ENCODE measurements around the gene SELP.

The SELP gene

DNA sequence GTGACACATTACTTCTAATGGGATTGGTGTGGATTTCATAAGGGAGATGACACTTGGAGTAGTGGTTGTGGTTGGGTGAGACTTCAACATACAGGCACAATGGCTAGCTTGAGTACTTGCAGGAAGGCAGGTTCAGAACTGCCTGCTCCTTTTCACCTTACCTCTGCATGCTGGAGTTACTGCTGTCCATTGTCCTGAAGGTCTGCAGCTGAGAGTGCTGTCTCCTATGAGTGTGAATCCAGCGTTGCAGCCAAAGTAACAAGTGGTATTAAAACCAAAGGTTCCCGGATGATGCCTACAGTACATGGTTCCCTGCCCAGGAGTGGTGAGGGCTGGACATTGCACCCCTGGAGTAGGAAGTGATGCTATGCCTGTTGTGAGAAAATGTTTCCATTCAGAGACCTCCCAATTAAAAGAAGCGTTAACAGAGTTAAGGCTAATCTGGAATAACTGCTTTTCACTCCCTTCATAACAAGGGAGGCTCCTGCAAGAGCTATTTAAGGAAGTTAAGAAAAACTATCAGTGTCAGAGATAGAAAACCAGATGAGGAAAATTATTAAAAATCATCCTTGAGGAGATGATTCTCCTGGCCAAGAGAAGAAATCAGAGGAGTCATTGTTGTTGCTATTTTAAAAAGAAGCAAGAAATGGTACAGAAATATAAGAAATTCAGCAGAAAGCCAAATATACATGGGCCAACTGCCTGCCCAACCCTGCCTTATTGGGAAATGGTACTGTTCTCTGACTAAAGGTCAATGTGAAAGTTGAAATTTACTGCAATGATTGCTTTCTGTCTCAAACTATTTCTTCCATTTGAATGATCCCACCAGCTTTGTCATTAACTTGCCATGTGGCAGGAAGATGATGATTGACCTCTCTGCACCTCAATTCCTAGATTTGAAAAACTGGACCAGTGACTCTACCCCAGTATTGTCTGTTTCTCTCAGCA lies 33.9 kb downstream of the SELP start:
- 52 to 53% methylated on average over 3 of the region's 3 CpGs for WGBS, 2 experiments
- H3K4me3 ChIP-seq (ENCODE audit: insufficient read depth, low read depth, low read length), result no peak overlapping the region

DNA sequence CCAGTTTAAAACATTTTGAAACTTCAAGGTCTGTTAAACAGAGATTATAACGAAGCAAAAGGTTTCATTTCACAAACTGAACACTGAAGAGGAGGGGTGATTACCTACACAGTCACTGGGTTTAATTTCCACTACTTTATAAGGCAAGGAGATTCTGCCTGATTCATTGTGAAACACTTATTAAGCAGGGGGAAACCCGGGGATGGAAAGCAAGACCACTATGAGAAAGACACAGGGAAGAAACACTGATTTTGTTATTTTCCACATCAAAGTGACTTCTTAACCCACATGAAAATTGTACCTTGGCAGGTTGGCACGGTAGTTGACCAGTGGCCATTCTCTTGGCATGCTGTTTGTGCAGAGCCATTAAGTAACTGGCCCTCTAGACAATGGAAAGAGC lies 35.5 kb downstream of the SELP start:
- WGBS, 2 experiments, result 72 to 74% methylated on average over 3 of the region's 3 CpGs
- Histone ChIP-seq H3K4me3 (ENCODE audit: insufficient read depth, low read depth, low read length) (no peak overlapping the region), H3K27me3 (ENCODE audit: control insufficient read depth, insufficient read depth, low read length, poor library complexity, severe bottlenecking) (peaks cover 3% of the 10 kb centered on the region)

More for the DNA sequence above, 33.9 kb downstream of the SELP start:
- Histone ChIP-seq H3K4me1 (ENCODE audit: control insufficient read depth, insufficient read depth, low read length) (no peaks in the 10 kb centered on the region), H3K27me3 (ENCODE audit: control insufficient read depth, insufficient read depth, low read length, poor library complexity, severe bottlenecking) (peaks cover 3% of the 10 kb centered on the region), H3K27ac (ENCODE audit: insufficient read depth, low read depth, low read length, poor library complexity, severe bottlenecking) (no peak overlapping the region), H3K9me3 (ENCODE audit: control insufficient read depth, low read length) (no peaks in the 10 kb centered on the region), H3K36me3 (ENCODE audit: control insufficient read depth, insufficient read depth, low read length) (no peaks in the 10 kb centered on the region)

DNA sequence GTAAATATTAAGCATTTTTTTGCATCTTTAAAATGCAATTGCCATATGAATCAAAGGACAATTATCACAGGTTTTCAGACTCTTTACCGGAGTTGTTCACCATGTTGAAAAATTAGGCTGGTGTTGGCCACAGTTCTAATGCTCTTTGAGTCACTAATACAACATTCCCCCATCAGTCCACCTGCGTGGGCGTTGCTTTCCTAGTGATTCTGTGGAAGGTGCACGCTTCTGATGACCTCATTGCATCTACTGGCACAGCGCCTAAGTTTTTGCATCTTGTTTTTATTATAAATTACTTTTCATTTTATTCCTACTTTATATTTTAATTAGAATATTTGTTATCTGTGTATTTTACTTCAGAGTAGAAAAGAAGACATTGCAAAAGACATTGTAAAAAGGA lies 39.0 kb downstream of the SELP start:
- Histone ChIP-seq H3K9me3 (ENCODE audit: control insufficient read depth, low read length) (no peaks in the 10 kb centered on the region), H3K27ac (ENCODE audit: insufficient read depth, low read depth, low read length, poor library complexity, severe bottlenecking) (no peak overlapping the region), H3K4me3 (ENCODE audit: insufficient read depth, low read depth, low read length) (no peak overlapping the region), H3K36me3 (ENCODE audit: control insufficient read depth, insufficient read depth, low read length) (no peaks in the 10 kb centered on the region), H3K27me3 (ENCODE audit: control insufficient read depth, insufficient read depth, low read length, poor library complexity, severe bottlenecking) (peaks cover 5% of the 10 kb centered on the region), H3K4me1 (ENCODE audit: control insufficient read depth, insufficient read depth, low read length) (peaks cover 4% of the 10 kb centered on the region)
- 92 to 94% methylated on average over 4 of the region's 5 CpGs for whole genome bisulfite sequencing, 2 experiments

More for the DNA sequence above, 35.5 kb downstream of the SELP start:
- Histone ChIP-seq H3K36me3 (ENCODE audit: control insufficient read depth, insufficient read depth, low read length) (no peaks in the 10 kb centered on the region), H3K4me1 (ENCODE audit: control insufficient read depth, insufficient read depth, low read length) (no peaks in the 10 kb centered on the region), H3K9me3 (ENCODE audit: control insufficient read depth, low read length) (no peaks in the 10 kb centered on the region), H3K27ac (ENCODE audit: insufficient read depth, low read depth, low read length, poor library complexity, severe bottlenecking) (no peak overlapping the region)

DNA sequence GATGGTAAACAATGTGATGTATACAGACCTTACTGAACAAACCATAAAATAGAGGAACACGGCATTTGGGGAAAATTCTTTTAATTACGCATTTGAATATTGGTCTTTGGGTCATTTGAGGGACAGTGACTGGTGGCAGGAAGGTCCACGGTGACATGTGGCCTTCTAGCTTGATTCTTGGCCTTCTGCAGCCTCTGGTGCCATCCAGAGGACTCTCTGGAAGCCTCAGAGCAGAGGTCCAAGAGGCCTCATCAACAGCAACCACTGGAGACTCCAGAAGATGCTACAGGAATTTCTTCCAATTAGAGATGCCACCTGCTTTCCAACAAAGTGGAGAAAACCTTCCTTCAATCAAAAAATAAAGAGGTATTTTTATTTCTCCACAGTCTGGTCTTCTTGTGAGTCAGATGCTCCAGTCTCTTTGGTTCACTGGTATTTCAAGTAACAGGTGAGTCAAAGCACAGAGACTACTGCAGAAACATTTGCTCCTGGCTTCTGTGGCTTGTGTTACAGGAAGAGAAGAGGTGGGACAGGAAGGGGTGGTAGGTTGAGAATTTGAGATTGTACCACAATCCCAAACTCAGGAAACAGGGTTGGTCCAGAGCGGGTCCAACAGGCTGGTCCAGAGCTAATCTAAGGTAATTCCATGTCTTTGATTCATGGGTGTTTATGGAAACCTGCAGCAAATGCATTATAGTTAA lies 41.0 kb downstream of the SELP start:
- 84 to 88% methylated on average over 4 of the region's 4 CpGs for WGBS, 2 experiments
- Histone ChIP-seq H3K27ac (ENCODE audit: insufficient read depth, low read depth, low read length, poor library complexity, severe bottlenecking) (no peak overlapping the region), H3K9me3 (ENCODE audit: control insufficient read depth, low read length) (no peaks in the 10 kb centered on the region)

DNA sequence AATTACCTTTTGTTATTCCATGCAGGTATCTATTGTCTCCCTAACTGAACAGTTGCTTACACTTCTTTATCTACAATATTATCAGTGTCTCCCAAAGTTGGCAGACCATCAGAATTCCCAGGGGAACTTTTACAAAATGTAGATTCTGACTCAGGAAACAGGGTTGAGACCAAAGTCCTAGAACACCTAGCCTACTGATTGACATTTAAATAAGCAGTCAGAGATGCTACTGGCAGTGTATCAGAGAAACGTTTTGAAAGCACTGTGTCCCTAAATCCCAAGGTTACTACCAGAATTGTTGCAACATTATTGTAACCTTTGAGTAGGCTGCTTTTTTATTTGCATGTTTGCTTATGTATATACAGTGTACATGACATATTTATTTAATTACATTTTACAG lies 41.8 kb downstream of the SELP start:
- Histone ChIP-seq H3K4me1 (ENCODE audit: control insufficient read depth, insufficient read depth, low read length) (peaks cover 4% of the 10 kb centered on the region), H3K27me3 (ENCODE audit: control insufficient read depth, insufficient read depth, low read length, poor library complexity, severe bottlenecking) (peaks cover 8% of the 10 kb centered on the region), H3K9me3 (ENCODE audit: control insufficient read depth, low read length) (no peaks in the 10 kb centered on the region), H3K36me3 (ENCODE audit: control insufficient read depth, insufficient read depth, low read length) (no peaks in the 10 kb centered on the region), H3K4me3 (ENCODE audit: insufficient read depth, low read depth, low read length) (no peak overlapping the region), H3K27ac (ENCODE audit: insufficient read depth, low read depth, low read length, poor library complexity, severe bottlenecking) (no peak overlapping the region)
- 60% methylated on average over 1 of the region's 1 CpG for WGBS, 2 experiments

More for the DNA sequence above, 41.0 kb downstream of the SELP start:
- H3K36me3 ChIP-seq (ENCODE audit: control insufficient read depth, insufficient read depth, low read length), result no peaks in the 10 kb centered on the region
- peaks cover 8% of the 10 kb centered on the region for H3K27me3 ChIP-seq (ENCODE audit: control insufficient read depth, insufficient read depth, low read length, poor library complexity, severe bottlenecking)
- no peak overlapping the region for H3K4me3 ChIP-seq (ENCODE audit: insufficient read depth, low read depth, low read length)
- peaks cover 4% of the 10 kb centered on the region for H3K4me1 ChIP-seq (ENCODE audit: control insufficient read depth, insufficient read depth, low read length)

DNA sequence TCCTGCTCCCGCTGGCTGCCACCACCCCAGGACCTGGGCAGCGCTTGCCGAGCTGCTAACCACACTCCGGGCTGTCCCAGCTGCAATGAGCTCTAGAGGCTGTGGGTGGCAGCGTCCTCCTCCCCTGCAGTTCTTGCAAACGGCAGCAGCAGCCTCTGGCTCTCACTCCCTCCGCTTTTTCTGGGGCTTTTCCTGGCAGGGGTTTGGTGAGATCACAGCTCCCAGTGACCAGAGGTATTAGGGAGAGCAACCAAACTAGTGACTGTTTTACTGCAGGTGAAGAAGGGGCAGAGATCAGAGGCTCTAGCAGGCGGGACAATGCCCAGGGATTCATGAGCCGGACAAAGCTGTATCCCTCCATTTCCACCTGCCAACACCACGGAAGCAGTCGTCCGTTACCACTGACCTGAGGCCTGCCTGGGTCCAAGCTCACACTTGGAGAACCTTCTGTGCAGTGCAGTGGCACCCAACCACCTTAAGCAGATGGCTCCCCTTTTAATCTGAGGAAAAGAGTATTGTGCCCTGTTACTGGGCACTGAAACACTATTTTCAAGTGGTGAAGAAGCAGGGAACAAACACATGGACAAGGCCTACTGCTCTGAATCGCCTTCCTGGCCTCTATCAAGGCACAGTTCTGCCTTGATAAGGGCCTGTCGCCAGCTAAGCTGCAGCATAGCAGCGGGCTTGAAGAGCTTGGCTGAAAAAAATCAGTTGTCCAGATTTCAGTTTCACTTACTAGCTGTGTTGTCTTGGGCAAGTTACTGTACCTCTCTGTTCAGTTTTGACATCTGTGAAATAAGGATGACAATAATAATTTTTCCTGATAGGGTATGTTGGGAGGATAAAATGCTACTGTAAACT lies 43.3 kb downstream of the SELP start, which contains the start of gene F5:
Gene F5, minus strand, starts transcription at position 87 of the 861 bp plus-strand sequence. CDS start 95 bp downstream, outside the sequence.
- H3K4me3 ChIP-seq (ENCODE audit: insufficient read depth, low read depth, low read length), result no peak within 1 kb of the TSS
- WGBS, 2 experiments, result 46% methylated on average over 15 of the region's 15 CpGs

DNA sequence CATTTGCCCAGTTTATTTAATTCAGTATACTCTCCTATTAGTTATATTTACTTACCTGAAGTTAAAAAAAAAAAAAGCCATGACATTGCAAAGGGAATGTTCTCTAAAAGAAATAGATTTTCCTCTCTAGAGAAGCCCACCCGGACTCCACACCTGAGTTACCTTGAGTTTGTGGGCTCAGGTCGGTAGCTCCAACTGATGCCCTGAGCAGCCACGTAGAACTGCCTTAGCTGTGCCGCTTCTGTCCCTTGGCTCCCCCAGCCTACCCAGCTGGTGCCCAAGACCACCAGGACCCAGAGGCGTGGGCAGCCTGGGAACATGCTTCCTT lies 43.9 kb downstream of the SELP start:
- Histone ChIP-seq H3K27ac (ENCODE audit: insufficient read depth, low read depth, low read length, poor library complexity, severe bottlenecking) (no peak overlapping the region), H3K4me3 (ENCODE audit: insufficient read depth, low read depth, low read length) (no peak overlapping the region), H3K36me3 (ENCODE audit: control insufficient read depth, insufficient read depth, low read length) (no peaks in the 10 kb centered on the region), H3K9me3 (ENCODE audit: control insufficient read depth, low read length) (no peaks in the 10 kb centered on the region), H3K4me1 (ENCODE audit: control insufficient read depth, insufficient read depth, low read length) (peaks cover 4% of the 10 kb centered on the region), H3K27me3 (ENCODE audit: control insufficient read depth, insufficient read depth, low read length, poor library complexity, severe bottlenecking) (peaks cover 8% of the 10 kb centered on the region)
- 37 to 39% methylated on average over 5 of the region's 5 CpGs for WGBS, 2 experiments

More for the DNA sequence above, 43.3 kb downstream of the SELP start, which contains the start of gene F5:
- peaks cover 8% of the 10 kb centered on the region for H3K27me3 ChIP-seq (ENCODE audit: control insufficient read depth, insufficient read depth, low read length, poor library complexity, severe bottlenecking)
- H3K9me3 ChIP-seq (ENCODE audit: control insufficient read depth, low read length), result no peaks in the 10 kb centered on the region
- H3K27ac ChIP-seq (ENCODE audit: insufficient read depth, low read depth, low read length, poor library complexity, severe bottlenecking), result no peak within 1 kb of the TSS
- H3K4me1 ChIP-seq (ENCODE audit: control insufficient read depth, insufficient read depth, low read length), result peaks cover 4% of the 10 kb centered on the region
- no peaks in the 10 kb centered on the region for H3K36me3 ChIP-seq (ENCODE audit: control insufficient read depth, insufficient read depth, low read length)

DNA sequence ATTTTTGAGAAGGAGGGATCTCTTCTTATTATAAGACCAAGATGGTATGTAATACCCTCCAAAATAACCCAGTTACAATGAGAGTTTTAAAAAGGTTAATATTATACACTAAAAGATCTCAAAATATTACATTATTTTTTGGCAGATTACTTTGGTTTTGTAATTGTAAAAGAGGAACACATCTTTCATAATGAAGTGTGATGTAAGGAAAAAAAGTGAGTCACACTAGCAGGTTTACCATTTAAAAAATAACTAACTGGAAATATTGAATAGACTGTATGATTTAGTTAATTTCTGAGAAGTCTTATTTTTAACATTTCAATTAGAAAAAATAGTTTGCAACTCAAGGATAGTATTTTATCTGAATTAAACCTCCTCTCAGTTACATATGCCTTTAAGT lies 44.7 kb downstream of the SELP start:
- Histone ChIP-seq H3K36me3 (ENCODE audit: control insufficient read depth, insufficient read depth, low read length) (no peaks in the 10 kb centered on the region), H3K27me3 (ENCODE audit: control insufficient read depth, insufficient read depth, low read length, poor library complexity, severe bottlenecking) (peaks cover 8% of the 10 kb centered on the region), H3K9me3 (ENCODE audit: control insufficient read depth, low read length) (no peaks in the 10 kb centered on the region), H3K4me3 (ENCODE audit: insufficient read depth, low read depth, low read length) (no peak overlapping the region), H3K4me1 (ENCODE audit: control insufficient read depth, insufficient read depth, low read length) (peaks cover 4% of the 10 kb centered on the region), H3K27ac (ENCODE audit: insufficient read depth, low read depth, low read length, poor library complexity, severe bottlenecking) (no peak overlapping the region)

DNA sequence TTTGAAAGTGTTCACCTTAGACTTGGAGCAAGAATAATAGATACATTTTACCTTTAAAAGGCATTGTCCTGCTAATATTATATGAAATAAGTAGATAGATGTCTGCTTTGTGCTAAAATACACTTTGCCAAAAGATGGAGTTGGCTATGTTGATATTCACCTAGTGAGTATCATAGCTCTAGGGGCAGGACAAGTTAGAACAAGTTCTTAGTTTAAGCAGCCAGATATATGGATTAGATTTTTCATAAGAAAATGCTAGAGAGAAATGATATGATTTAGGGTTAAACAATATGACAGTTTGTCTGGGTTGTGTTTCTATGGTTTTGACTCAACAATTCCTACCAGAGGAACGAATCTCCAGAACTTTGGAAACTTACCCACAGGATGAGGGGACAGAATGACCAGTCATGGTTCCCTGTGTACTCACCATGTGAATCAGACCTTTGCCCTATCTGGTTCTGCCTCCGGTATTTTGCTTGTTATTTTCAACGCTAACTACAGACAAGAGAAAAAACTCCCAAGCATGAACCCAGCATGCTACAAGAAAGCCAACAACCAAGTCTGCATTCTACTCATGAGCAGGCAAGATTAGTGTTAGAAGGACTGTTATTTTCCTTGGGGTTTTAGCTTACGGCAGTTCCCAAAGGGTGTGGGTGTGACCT lies 45.3 kb downstream of the SELP start:
- Histone ChIP-seq H3K36me3 (ENCODE audit: control insufficient read depth, insufficient read depth, low read length) (no peaks in the 10 kb centered on the region), H3K9me3 (ENCODE audit: control insufficient read depth, low read length) (no peaks in the 10 kb centered on the region), H3K4me1 (ENCODE audit: control insufficient read depth, insufficient read depth, low read length) (peaks cover 4% of the 10 kb centered on the region), H3K27ac (ENCODE audit: insufficient read depth, low read depth, low read length, poor library complexity, severe bottlenecking) (no peak overlapping the region), H3K4me3 (ENCODE audit: insufficient read depth, low read depth, low read length) (no peak overlapping the region), H3K27me3 (ENCODE audit: control insufficient read depth, insufficient read depth, low read length, poor library complexity, severe bottlenecking) (peaks cover 8% of the 10 kb centered on the region)
- 84 to 94% methylated on average over 4 of the region's 4 CpGs for WGBS, 2 experiments
